ENCODE measurements around the gene PPP5C.
"Not testable (repeated sequence)": the region's sequence is repeated elsewhere in the genome, so short reads cannot be mapped to it uniquely, and the experiment has no call there.

Gene PPP5C

DNA sequence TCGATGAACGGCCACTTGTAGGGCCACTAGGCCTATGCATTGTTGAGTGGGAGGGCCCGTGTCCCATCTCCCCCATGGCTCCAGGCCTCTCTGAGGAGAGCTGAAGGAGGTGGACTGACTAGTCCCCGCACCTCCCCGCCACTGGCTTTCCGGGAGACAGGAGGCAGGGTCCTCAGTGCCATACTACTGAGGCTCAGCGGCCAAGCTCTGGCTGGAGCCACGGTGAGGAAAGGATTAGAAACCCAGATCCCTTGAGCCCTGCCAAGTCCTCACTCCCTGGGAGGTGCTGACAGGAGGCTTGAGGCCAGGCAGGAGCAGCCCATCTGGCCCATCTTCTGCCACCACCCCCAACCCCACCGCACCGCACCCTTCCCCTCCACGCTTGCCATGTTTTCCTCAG, 37.5 kb downstream of the PPP5C start:
- no peak for DNase-seq (ENCODE audit: low read depth in 2 of 2, low spot score in 1 of 2)

DNA sequence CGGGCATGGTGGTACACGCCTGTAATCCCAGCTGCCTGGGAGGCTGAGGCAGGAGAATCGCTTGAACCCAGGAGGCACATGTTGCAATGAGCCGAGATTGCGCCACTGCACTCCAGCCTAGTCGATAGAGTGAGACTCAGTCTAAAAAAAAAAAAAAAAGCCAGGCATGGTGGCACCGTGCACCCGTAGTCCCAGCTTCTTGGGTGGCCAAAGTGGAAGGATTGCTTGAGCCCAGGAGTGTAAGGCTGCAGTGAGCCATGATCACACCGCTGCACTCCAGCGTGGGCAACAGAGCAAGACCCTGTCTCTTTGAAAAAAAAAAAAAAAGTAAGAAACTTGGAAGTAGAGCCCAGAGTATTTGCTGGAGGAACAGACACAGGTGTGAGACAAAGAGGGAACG, 38.7 kb downstream of the PPP5C start:
- DNase-seq (ENCODE audit: low read depth in 2 of 2, low spot score in 1 of 2) = no peak

DNA sequence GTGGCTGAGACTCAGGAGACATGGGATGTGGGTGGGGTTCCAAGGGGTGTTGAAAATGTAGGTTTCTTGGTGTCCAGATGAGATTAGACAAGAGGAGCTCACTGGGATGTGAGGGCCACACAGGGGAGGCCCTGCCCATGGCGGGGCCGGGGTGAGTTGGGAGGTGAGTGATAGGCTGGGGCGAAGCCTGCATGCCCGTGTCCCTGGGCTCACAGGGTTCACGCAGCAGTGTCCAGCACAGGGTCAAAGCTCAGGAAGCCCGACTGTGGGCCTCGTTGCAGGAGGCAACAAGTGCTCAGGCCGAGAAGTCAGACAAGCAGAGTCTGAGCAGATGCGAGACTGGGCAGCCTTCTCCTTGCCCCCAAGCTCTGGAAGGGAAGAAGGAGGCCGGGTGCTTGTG, 39.3 kb downstream of the PPP5C start:
- no peak for DNase-seq (ENCODE audit: low read depth in 2 of 2, low spot score in 1 of 2)

DNA sequence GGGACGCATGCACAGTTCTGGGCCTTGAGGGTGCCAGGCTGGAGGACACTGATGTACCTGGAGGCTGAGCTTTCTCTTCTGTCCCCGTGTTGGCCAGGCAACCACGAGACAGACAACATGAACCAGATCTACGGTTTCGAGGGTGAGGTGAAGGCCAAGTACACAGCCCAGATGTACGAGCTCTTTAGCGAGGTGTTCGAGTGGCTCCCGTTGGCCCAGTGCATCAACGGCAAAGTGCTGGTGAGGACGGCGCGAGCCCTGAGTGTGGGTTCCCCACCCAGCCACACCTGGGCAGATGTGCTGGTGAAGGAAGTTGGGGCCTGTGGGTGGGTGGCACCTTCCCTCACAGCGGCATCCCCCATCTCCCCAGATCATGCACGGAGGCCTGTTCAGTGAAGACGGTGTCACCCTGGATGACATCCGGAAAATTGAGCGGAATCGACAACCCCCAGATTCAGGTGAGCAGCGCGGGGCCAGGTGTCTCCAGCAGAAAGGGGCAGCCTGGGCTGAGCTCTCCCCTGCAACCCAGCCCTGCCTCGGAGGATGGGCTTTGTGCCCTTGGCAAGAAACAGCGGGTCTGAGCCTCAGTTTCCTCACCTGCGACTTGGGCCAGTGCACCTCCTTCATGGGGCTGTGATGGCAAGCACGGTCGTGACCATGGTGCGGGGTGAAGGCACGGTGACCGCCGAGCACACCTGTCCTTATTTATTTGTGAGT, 40.3 kb downstream of the PPP5C start:
- no peak for DNase-seq (ENCODE audit: low read depth in 2 of 2, low spot score in 1 of 2)

DNA sequence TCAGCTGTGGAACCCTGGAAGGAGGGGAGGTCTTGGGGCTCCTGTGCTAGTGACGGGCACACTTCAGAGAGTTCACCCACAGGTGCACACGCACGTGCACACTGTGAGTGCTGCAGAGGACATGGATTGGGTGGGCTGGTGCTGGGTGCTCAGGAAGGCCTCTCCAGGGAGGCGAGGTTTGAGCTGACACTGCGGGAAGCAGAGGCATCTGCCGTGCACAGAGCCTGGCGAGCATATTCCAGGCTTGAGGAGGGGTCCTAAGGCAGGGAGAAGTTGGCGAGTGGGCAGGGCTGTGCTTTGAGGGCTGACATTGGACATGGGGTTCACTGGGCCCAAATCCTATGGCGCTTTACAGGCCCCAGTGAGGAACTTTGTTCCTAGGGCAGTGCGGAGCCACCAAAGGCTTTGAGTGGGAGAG, 40.8 kb downstream of the PPP5C start:
- no peak for DNase-seq (ENCODE audit: low read depth in 2 of 2, low spot score in 1 of 2)

DNA sequence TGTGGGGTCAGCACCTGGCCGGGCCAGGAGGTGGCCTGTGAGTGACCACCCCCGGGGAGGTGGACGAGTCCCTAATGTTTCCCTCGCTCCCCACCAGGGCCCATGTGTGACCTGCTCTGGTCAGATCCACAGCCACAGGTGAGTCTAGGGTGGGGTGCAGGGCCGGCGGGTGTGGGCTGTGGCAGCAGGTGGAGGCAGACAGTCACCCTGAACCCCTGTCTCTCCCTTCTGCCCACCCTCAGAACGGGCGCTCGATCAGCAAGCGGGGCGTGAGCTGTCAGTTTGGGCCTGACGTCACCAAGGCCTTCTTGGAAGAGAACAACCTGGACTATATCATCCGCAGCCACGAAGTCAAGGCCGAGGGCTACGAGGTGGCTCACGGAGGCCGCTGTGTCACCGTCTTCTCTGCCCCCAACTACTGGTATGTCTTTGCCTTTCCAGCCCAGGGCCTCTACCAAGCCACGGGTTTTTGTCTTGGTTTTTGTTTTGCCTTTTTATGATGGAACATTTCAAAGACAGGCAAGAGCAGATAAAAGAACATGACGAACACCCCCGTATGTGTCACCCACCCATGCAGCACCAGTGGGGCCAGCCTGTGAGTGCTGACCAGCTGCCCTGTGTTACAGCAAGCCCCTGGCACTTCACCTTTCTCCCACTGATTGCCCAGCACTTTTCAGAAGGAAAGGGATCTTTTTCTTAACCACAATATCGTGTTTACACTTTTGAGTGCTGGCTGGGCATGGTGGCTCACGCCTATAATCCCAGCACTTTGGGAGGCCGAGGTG, 41.6 kb downstream of the PPP5C start:
- no peak for DNase-seq (ENCODE audit: low read depth in 2 of 2, low spot score in 1 of 2)

DNA sequence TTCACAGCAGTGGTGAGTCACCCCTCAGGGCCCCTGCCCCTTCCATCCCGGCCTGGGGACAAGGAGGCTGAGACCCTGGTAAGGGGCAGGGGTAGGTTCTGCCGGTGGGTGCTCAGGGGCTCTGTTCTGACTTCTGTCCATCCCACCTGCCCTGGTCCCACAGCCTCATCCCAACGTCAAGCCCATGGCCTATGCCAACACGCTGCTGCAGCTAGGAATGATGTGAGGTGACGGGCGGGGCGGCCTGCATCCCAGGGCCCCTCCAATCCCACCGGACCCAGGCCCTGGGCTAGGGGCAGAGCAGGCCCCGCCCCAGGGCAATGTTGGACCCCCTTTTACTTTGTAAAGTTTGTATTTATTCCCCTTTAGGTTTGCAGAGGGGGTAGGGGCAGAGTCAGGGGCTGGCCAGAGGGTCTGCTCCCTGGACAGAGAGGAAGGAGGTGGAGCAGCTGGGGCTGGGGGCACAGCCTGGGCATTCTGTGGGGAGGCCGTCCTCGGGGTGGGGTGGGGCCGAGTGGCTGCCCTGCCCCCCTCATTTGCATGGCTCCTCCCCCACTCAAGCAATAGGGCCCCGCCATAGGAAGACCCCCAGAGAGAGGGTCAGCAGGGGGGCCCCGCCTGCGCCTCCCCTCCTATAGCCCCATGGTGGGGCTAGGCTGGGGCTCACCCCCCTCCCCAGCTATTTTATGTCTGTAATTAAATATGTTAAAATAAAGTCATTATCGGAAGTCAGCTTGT, 43.4 kb downstream of the PPP5C start:
- no peak for DNase-seq (ENCODE audit: low read depth in 2 of 2, low spot score in 1 of 2)

DNA sequence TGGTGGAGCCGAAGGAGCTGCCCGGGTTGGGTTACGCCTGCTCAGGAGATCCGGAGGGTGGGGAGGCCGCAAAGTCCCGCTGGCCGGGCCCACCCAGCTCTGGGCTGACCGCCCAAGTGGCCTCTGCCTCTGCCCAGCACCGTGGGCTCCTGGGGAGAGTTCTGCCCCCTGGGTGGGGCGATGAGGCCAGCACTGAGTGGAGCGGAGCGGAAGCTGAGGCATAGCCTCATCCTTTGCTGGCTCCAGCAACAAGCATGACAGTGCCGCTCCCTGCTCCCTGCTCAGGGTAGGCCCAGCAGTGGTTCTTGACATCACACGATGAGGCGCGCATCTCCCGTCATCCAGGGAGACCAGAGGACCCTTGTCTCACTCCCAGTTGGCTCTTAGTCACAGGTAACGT, 44.0 kb downstream of the PPP5C start:
- no peak for DNase-seq (ENCODE audit: low read depth in 2 of 2, low spot score in 1 of 2)

DNA sequence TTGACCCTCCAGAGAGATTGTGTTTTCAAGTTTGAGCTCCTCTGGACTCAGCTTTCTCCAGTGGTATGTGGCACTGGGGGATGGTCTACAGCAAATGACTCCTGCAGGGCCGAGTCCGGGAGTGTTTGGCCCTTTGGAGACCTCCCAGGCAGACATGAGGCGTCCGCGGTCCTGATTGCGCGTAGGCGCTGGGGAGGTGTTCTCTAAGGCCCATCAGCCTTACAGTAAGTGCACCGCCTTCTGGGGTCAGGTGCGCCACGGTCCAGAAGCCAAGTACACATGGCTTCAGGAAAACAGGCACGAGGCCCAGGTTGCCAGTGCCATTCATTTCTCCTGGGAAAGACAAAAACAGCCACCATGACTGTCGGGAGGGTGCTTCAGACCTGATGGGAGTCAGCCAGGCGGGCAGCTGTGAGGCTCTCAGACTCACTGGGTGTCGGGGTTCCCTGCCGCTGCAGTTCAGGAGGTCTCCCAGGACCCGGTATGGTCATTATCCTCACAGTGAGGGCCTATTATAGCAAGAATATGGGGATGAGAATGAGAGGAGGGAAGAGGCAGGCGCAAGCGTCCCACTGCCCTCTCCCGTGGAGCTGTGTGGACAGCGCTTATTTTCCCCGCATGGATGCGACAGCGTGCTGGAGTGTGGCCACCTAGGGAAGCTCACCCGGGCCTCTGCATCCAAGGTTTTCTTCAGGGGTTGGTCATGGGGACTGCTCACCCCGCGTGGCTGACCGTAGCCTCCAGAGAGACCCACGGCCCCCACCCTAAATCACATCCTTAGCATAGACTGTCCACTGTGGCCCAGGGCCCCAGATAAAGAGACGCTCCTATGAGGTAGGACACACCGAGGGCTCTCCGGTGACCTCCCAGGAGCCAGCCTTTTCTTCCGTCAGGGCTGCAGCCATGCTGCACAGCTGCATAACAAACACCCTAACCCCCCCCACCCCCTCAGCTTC, 44.7 kb downstream of the PPP5C start:
- DNase-seq (ENCODE audit: low read depth in 2 of 2, low spot score in 1 of 2) = no peak

DNA sequence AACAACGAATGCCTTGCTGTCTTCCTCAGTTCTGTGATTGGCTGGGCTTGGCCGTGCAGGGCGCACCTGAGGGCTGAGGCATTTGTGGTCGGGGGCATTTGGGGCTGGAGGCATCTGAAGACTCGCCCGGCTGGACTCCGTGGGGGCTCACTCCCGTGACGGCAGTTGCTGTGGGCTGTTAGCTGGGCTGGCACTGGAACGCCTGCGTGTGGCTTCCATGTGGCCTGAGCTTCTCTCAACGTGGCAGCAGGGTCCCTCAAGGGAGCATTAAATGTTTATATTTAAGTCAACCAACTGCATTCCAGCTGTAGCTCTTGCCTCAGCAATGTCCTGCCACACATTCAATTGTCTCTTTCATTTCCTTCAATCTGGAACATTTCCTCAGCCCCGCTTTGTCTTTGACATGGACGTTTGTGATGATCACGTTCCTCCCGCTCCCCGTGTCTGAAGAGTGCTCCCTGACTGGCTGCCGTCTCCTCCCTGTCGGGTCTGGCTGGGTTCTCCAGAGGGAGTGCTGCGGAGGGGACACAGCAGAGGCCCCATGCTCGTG, 45.4 kb downstream of the PPP5C start:
- no peak for DNase-seq (ENCODE audit: low read depth in 2 of 2, low spot score in 1 of 2)

DNA sequence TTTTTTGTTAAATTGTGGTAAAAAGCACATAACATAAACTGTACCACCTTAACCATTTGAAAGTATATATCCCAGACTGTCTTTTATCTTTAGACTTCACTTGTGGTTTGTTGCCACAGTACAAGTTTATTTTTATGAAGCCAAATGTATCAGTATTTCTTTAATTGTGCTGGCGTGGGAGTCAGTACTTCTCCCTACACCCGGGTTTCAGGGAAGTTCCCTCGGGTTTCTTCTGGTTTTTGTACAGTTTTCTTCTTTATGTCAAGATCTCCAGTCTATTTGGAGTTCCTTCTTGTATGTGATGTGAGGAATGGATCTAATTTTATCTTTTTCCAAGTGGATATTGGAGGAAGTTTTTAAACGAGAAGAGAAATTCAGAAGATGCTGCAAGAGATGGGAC, 46.0 kb downstream of the PPP5C start:
- no peak for DNase-seq (ENCODE audit: low read depth in 2 of 2, low spot score in 1 of 2)

DNA sequence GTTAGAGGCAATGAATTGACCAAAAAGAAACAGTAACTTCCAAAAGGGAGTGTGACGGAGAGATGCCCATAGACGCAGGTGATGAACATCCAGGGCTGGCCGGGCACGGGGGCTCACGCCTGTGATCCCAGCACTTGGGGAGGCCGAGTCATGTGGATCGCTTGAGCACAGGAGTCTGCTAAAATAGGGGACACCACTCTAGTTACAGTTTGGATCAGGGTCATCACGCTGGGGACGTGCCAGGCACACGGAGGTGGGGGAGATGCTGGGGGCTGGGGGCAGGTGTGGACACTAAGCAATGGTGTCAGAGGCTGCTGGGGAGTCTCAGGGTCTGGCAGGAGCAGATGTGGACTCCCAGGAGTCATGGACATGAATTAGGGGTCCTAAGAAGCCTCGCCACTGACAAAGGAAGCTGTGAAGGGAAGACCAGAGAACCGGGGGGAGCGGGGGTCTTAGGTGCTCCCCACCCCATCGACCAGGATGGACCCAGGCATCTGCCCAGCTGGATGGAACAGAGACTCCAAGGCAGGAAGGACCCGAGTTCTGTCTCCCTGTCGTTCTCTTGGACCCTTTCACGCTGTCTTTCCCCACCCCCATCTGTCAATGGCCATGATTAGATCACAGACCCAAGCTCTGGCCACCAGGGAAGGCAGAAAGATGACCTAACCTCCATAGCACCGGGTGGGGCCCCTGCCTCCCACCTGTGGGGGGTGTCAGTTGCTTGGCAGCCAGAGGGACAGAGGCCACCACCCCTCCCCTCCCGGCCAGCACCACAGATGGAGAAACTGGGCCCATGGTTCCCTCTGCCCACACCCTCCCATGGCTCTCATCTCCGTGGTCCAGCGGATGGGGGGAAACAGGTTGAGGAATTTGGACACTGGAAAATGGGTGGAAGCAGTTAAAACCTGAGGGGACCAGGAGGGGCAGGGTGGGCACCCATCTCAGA, 46.8 kb downstream of the PPP5C start:
- DNase-seq (ENCODE audit: low read depth in 2 of 2, low spot score in 1 of 2) = no peak

DNA sequence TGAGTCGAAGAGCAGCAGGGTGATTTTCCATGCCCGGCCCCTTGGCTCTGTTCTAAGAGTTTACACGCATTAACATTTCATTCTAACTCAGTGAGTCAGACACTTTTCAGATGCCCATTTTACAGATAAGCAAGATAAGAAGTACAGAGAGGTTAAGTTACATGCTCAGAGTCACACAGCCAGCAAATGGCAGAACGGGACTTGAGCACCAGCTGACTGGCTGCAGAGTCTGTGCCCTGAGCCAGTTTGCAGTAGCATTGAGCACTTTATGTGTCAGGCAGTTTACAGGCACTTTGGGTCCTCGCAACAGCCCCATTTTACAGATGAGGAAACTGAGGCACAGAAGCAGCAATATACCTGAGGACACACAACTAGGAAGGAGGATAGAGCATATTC, 47.5 kb downstream of the PPP5C start:
- DNase-seq (ENCODE audit: low read depth in 2 of 2, low spot score in 1 of 2) = no peak

DNA sequence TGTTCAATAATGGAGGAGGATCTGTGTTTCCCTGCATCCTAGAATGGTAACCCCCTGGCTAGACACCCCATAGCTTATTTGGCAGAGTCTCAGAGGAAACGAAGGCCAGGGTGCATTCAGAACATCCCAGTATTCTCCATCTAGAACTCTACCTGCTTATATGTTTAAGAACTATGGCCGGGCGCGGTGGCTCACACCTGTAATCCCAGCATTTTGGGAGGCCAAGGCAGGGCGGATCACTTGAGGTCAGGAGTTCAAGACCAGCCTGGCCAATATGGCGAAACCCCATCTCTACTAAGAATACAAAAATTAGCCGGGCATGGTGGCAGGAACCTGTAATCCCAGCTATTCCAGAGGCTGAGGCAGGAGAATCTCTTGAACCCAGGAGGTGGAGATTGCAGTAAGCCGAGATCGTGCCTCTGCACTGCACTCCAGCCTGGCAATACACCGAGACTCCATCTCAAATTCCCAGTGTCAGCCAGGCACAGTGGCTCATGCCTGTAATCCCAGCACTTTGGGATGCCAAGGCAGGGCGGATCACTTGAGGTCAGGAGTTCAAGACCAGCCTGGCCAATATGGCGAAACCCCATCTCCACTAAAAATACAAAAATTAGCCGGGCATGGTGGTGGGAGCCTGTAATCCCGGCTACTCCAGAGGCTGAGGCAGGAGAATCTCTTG, 51.1 kb downstream of the PPP5C start:
- not testable (repeated sequence) for DNase-seq (ENCODE audit: low read depth in 2 of 2, low spot score in 1 of 2)

DNA sequence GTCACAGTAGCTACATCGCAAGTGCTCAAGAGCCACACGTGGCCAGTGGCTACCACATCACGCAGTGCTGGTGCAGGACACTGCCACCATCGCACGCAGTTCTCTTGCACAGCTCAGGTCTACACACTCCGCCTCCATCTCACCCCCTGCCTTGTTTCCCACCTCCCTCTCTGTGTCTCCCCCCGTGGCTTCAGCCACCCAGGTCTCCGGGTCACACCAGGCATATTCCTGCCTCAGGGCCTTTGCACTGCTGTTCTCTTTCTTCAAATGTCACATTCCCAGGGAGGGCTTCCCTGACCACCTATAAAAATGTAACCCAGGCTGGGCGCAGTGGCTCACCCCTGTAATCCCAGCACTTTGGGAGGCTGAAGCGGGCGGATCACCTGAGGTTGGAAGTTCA, 55.8 kb downstream of the PPP5C start:
- DNase-seq (ENCODE audit: low read depth in 2 of 2, low spot score in 1 of 2) = no peak

DNA sequence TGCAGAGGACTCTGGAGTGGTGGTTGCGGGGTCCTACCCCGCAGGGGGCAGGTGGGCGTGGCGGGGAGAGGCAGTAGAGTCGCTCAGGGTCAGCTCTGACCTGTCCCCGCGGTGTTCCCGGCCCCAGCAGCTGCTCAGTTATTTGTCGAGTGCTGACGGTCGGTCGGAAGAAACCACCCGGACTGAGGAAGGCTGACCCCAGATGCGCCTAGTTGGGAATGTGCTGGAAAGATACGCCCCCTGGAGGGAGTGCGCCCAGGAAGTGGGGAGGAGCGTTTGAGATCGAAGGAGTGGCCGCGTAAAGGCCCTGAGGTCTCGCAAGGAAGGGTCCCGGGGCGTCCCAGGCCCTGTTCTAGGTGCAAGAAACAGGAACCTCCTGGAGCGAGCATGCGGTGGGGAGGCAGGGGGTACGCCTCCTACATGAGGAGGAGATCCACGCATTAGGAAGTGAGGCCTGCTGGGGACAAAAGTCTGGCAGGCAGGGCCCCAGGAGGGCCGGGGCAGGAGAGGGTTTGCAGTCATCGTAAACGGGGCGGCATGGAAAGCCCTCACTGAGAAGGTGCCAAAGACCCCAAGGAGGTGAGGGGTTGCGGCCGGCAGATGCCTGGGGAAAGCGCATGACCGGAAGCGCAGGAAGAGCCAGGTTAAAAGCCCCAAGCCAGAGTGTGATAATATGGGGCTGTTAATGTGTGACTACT, 57.3 kb downstream of the PPP5C start:
- no peak for DNase-seq (ENCODE audit: low read depth in 2 of 2, low spot score in 1 of 2)

DNA sequence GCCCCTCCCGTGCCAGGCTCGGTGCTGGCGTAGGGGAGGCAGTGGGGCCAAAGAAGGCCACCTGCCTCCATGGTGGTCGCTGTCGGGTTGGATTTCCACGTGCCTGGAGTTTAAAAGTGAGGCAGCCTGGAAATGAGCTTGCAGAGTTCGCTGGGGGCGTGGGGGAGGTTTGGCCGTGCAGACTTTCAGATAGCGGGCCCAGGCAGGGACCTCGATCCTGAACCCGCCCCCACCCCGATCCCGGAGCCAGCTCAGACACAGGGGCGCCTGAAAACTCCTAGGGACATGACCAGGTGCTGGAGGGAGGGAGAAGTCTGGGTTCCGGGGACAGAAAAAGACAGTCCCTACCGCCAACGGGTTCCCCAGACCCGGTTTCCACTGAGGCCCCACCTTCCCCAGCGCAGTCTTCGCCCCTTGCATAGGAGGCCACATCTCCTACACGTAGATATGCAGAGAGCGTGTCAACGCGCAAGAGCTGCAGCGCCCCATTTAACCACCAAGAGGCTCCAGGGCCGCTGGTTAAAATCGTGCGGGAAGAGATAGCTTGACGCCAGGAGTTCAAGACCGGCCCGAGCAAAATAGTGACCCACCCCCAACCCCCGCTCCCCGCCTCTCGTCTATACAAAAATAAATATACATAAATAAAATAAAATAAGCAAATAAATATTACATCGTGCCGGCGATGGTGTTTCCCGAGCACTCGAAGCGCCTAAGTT, 58.0 kb downstream of the PPP5C start:
- no peak for DNase-seq (ENCODE audit: low read depth in 2 of 2, low spot score in 1 of 2)

DNA sequence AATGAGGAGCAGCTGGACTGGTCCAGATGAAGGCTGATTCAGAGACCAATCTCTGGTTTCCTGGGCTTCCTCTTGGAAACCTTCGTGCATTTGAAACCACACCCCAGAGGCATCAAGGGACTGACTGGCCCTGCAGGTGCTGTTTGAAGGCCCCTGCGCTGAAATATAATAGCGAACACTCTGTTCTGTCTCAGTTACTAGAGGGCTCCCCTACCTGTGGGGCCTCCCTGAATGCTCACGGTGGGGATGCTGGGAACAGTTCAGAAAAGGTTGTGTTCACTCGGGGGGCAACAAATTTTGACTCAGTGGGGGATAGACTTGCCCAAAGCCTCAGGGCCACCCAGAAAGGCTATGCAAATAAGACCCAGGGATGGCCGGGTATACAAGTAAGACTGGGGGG, 60.1 kb downstream of the PPP5C start:
- no peak for DNase-seq (ENCODE audit: low read depth in 2 of 2, low spot score in 1 of 2)

All from stimulated activated CD8-positive, alpha-beta memory T cell treated with anti-CD3 and anti-CD28 coated beads, Interleukin-4, amount 100 ng/mL, for 4 hours (primary cell).